Retina (tissue), 1 donor: ENCODE measurements around the gene GLI3.

Source experiments
- DNase-seq: peaks from one replicate; pipeline ENCODE4 v3.0.0-alpha.2; 2016

The GLI3 gene

GRCh38 chr7:42137431-42137830 lies 99.6 kb downstream of the GLI3 start:
- no peak for DNase-seq

GRCh38 chr7:42135728-42136127 lies 101.3 kb downstream of the GLI3 start:
- no peak for DNase-seq

- DNase-seq = no peak
These were observed 102.6 kb downstream of the GLI3 start for GRCh38 chr7:42134276-42134876.

GRCh38 chr7:42133321-42133720 lies 103.7 kb downstream of the GLI3 start:
- no peak for DNase-seq

- DNase-seq = no peak
These were observed 108.3 kb downstream of the GLI3 start for GRCh38 chr7:42128703-42129102.

- no peak for DNase-seq
These were observed 109.8 kb downstream of the GLI3 start for GRCh38 chr7:42127232-42127622.

GRCh38 chr7:42126475-42127231 lies 110.4 kb downstream of the GLI3 start:
- no peak for DNase-seq

- peak; percentile 61 for DNase-seq
These were observed 111.7 kb downstream of the GLI3 start for GRCh38 chr7:42125321-42125720.

- DNase-seq = no peak
These were observed 113.3 kb downstream of the GLI3 start for GRCh38 chr7:42123716-42124115.

GRCh38 chr7:42120191-42120590 lies 116.8 kb downstream of the GLI3 start:
- DNase-seq = no peak

GRCh38 chr7:42117201-42117600 lies 119.8 kb downstream of the GLI3 start:
- DNase-seq = no peak

GRCh38 chr7:42115795-42116194 lies 121.2 kb downstream of the GLI3 start:
- no peak for DNase-seq

- DNase-seq = no peak
These were observed 126.7 kb downstream of the GLI3 start for GRCh38 chr7:42110333-42110732.

- no peak for DNase-seq
These were observed 128.0 kb downstream of the GLI3 start for GRCh38 chr7:42108803-42109528.

- DNase-seq = no peak
These were observed 129.3 kb downstream of the GLI3 start for GRCh38 chr7:42107484-42108240.

GRCh38 chr7:42106562-42106961 lies 130.4 kb downstream of the GLI3 start:
- DNase-seq = no peak

- DNase-seq = no peak
These were observed 131.3 kb downstream of the GLI3 start for GRCh38 chr7:42105554-42106358.

- DNase-seq = no peak
These were observed 132.3 kb downstream of the GLI3 start for GRCh38 chr7:42104694-42105093.

- DNase-seq = no peak
These were observed 132.8 kb downstream of the GLI3 start for GRCh38 chr7:42104231-42104630.

GRCh38 chr7:42103456-42103855 lies 133.6 kb downstream of the GLI3 start:
- DNase-seq = no peak

- DNase-seq = no peak
These were observed 134.0 kb downstream of the GLI3 start for GRCh38 chr7:42103020-42103419.

- DNase-seq = no peak
These were observed 134.7 kb downstream of the GLI3 start for GRCh38 chr7:42102301-42102700.

- DNase-seq = no peak
These were observed 136.9 kb downstream of the GLI3 start for GRCh38 chr7:42100156-42100508.
